ENCODE data around the gene USP5. TPM values are rescaled to one million over a fixed set of nuclear protein-coding genes. Genes with fewer than 3 reads are reported as not detected.
"Not testable (repeated sequence)": the region's sequence is repeated elsewhere in the genome, so short reads cannot be mapped to it uniquely, and the experiment has no call there.

Gene USP5
- total RNA-seq, 2 experiments from 2014 or later = 31.8 to 33.4 TPM

GRCh38 chr12:6890789-6891645, 39.1 kb downstream of the USP5 start:
- Histone ChIP-seq H3K9me3 (ENCODE audit: control insufficient read depth in 1 of 2, insufficient read depth in 1 of 2, low read length in 2 of 2) (no peaks in the 10 kb centered on the region), H3K27me3 (ENCODE audit: control insufficient read depth in 1 of 2, insufficient read depth in 2 of 2, low read length in 2 of 2) (no peaks in the 10 kb centered on the region), H3K36me3 (ENCODE audit: insufficient read depth, low read length) (no peaks in the 10 kb centered on the region), H3K4me3 (ENCODE audit: low read length) (peak overlapping the region; percentile 65), H3K4me1 (ENCODE audit: insufficient read depth, low read length) (peaks cover 18% of the 10 kb centered on the region), H3K27ac (ENCODE audit: low read depth in 1 of 2, low read length in 2 of 2) (peak overlapping the region; percentile 84 to 92)
- Mint-ChIP-seq H3K36me3 (ENCODE audit: low read depth) (no peaks in the 10 kb centered on the region), H3K4me3 (peak overlapping the region; percentile 88), H3K9me3 (no peaks in the 10 kb centered on the region), H3K27me3 (no peaks in the 10 kb centered on the region), H3K4me1 (ENCODE audit: low read depth) (peaks cover 13% of the 10 kb centered on the region), H3K27ac (peak overlapping the region; percentile 92)
- intact Hi-C loops (cut with DNase I, micrococcal nuclease) = loop anchor here (1.0 to 5.0 kb wide), 4 partner anchors 13 to 39 kb away; partner anchors contain the start of genes LRRC23 (in 2 of the 2), SPSB2 (in 2 of the 2), CDCA3 (in 1 of the 2) and USP5 (in 1 of the 2)
- POLR2A ChIA-PET = interaction anchor here (0.6 to 1.9 kb wide), 23 partner anchors 10 to 398 kb away, joined by 3 to 71 read pairs (median 6); partner anchors contain the start of genes C12orf57, CD4, CDCA3 and CLSTN3
- TF ChIP-seq CTCF (IDR thresholded peaks at IDR 0.05) = peak; percentile 76
- peak; percentile 95 for ATAC-seq (ENCODE audit: poor library complexity)
- DNase-seq = peak; percentile 96 to 100 (median 99)
- CTCF ChIA-PET = interaction anchor here (0.6 to 3.7 kb wide), 38 partner anchors 9 to 222 kb away, joined by 3 to 153 read pairs (median 6); partner anchors contain the start of genes C12orf57, C1RL, CDCA3 and COPS7A

GRCh38 chr12:6891646-6892001, 39.7 kb downstream of the USP5 start:
- peak overlapping the region; percentile 92 for H3K27ac Mint-ChIP-seq
- ATAC-seq (ENCODE audit: poor library complexity) = no peak
- Histone ChIP-seq H3K9me3 (ENCODE audit: control insufficient read depth in 1 of 2, insufficient read depth in 1 of 2, low read length in 2 of 2) (no peaks in the 10 kb centered on the region), H3K27ac (ENCODE audit: low read depth in 1 of 2, low read length in 2 of 2) (peak overlapping the region; percentile 84 to 92), H3K4me3 (ENCODE audit: low read length) (peak overlapping the region; percentile 65), H3K36me3 (ENCODE audit: insufficient read depth, low read length) (no peaks in the 10 kb centered on the region), H3K27me3 (ENCODE audit: control insufficient read depth in 1 of 2, insufficient read depth in 2 of 2, low read length in 2 of 2) (no peaks in the 10 kb centered on the region), H3K4me1 (ENCODE audit: insufficient read depth, low read length) (peaks cover 18% of the 10 kb centered on the region)
- no peak for TF ChIP-seq CTCF (IDR thresholded peaks at IDR 0.05)
- ChIA-PET POLR2A (interaction anchor here (0.8 to 1.9 kb wide), 22 partner anchors 10 to 239 kb away, joined by 3 to 71 read pairs (median 6); partner anchors contain the start of genes C12orf57, CD4, CDCA3 and CLSTN3), CTCF (interaction anchor here (0.6 to 3.7 kb wide), 35 partner anchors 8 to 222 kb away, joined by 3 to 153 read pairs (median 6); partner anchors contain the start of genes C12orf57, C1RL, CDCA3 and COPS7A)
- H3K4me3 Mint-ChIP-seq = peak overlapping the region; percentile 88
- DNase-seq = peak in 1 of 14 experiments; percentile 8
- intact Hi-C loops (cut with DNase I, micrococcal nuclease) = loop anchor here (1.0 to 5.0 kb wide), 4 partner anchors 13 to 39 kb away; partner anchors contain the start of genes LRRC23 (in 2 of the 2), CDCA3 (in 1 of the 2), SPSB2 (in 1 of the 2) and USP5 (in 1 of the 2)
- H3K4me1 Mint-ChIP-seq (ENCODE audit: low read depth) = peaks cover 13% of the 10 kb centered on the region
- no peaks in the 10 kb centered on the region for H3K36me3 Mint-ChIP-seq (ENCODE audit: low read depth)
- no peaks in the 10 kb centered on the region for H3K9me3 Mint-ChIP-seq
- H3K27me3 Mint-ChIP-seq = no peaks in the 10 kb centered on the region

DNA sequence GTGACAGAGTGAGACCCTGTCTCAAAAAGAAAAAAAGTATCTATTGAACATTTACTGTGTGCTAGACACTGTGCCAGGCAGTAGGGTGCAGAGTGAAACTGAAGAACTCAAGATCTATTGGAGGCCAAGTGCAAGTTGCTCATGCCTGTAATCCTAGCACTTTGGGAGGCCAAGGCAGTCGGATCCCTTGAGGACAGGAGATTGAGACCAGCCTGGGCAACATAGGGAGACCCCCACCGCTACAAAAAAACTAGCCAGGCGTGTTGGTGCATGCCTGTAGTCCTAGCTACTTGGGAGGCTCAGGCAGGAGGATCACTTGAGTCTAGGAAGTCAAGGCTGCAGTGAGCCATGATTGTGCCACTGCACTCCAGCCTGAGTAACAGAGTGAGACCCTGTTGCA, 40.7 kb downstream of the USP5 start:
- peaks cover 18% of the 10 kb centered on the region for H3K4me1 ChIP-seq (ENCODE audit: insufficient read depth, low read length)
- H3K27me3 ChIP-seq (ENCODE audit: control insufficient read depth in 1 of 2, insufficient read depth in 2 of 2, low read length in 2 of 2); H3K4me3 ChIP-seq (ENCODE audit: low read length); H3K27ac ChIP-seq (ENCODE audit: low read depth in 1 of 2, low read length in 2 of 2); H3K36me3 Mint-ChIP-seq (ENCODE audit: low read depth); H3K9me3 Mint-ChIP-seq; H3K36me3 ChIP-seq (ENCODE audit: insufficient read depth, low read length); POLR2A ChIA-PET; ATAC-seq (ENCODE audit: poor library complexity); DNase-seq; H3K27me3 Mint-ChIP-seq; H3K9me3 ChIP-seq (ENCODE audit: control insufficient read depth in 1 of 2, insufficient read depth in 1 of 2, low read length in 2 of 2): not testable (repeated sequence)
- Mint-ChIP-seq H3K4me1 (ENCODE audit: low read depth) (peaks cover 13% of the 10 kb centered on the region), H3K4me3 (peak overlapping the region; percentile 35), H3K27ac (peak overlapping the region; percentile 36)
- intact Hi-C loops (cut with DNase I, micrococcal nuclease) = loop anchor here in 1 of 2 experiments (5.0 kb wide), 1 partner anchor 40 kb away; the partner anchor contains the start of genes CDCA3 and USP5
- CTCF ChIA-PET = interaction anchor here (2.2 to 3.7 kb wide), 2 partner anchors 22 to 52 kb away, joined by 21 to 153 read pairs; partner anchors contain the start of genes C12orf57, RNU7-1, SPSB2 and TPI1
